Vagina (tissue), 2 donors: Measurements from ENCODE around the gene UPK3BL1.
"Not testable (repeated sequence)": the region's sequence is repeated elsewhere in the genome, so short reads cannot be mapped to it uniquely, and the experiment has no call there.

Experiments
- POLR2A ChIP-seq, 2 donors: fragments of 450-650 bp; IDR thresholded peaks; one replicate each; pipeline ENCODE4 v1.6.1; 2017; ENCODE audit warnings: antibody characterized with exemption in 2 of 2, mild to moderate bottlenecking in 2 of 2, moderate library complexity in 2 of 2
- POLR2AphosphoS5 ChIP-seq, 2 donors: sonication (generic); formaldehyde crosslinking; IDR thresholded peaks; one replicate each; pipeline ENCODE4 v1.9.0; 2017; ENCODE audit warnings: antibody characterized with exemption in 2 of 2, mild to moderate bottlenecking in 2 of 2, low read depth in 1 of 2; ENCODE audit not compliant: insufficient read depth in 1 of 2
- TF ChIP-seq, protein P1 (sequence below), 3 experiments: fragments of 450-650 bp in 2 of 3; fragments of 200-600 bp in 1 of 3; sonication (generic) in 1 of 3; IDR thresholded peaks; one replicate each; pipeline ENCODE4 v1.5.1; 2017 to 2019; ENCODE audit warnings: antibody characterized with exemption in 3 of 3, mild to moderate bottlenecking in 2 of 3, moderate library complexity in 2 of 3

DNA sequence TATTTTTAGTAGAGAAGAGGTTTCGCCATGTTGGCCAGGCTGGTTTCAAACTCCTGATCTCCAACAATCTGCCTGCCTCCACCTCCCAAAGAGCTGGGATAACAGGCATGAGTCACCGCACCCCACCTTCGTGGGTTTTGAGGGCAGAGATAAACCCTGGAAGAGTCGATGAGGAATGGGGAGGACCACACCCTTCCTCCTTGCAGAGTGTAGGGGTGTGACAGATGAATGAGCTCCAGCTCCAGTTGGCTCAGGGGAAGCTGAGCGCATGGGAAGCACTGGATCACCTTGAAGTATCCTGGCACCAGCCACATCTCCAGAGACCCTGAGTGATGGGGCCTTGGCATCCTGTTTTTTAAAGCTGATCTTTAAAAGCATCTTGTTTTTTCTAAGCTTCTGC is 40.0 kb upstream of the UPK3BL1 start:
- TF ChIP-seq POLR2A (IDR thresholded peaks at IDR 0.05); POLR2AphosphoS5 (IDR thresholded peaks at IDR 0.05; ENCODE audit: insufficient read depth in 1 of 2, low read depth in 1 of 2): not testable (repeated sequence)
- TF ChIP-seq, protein P1, sequence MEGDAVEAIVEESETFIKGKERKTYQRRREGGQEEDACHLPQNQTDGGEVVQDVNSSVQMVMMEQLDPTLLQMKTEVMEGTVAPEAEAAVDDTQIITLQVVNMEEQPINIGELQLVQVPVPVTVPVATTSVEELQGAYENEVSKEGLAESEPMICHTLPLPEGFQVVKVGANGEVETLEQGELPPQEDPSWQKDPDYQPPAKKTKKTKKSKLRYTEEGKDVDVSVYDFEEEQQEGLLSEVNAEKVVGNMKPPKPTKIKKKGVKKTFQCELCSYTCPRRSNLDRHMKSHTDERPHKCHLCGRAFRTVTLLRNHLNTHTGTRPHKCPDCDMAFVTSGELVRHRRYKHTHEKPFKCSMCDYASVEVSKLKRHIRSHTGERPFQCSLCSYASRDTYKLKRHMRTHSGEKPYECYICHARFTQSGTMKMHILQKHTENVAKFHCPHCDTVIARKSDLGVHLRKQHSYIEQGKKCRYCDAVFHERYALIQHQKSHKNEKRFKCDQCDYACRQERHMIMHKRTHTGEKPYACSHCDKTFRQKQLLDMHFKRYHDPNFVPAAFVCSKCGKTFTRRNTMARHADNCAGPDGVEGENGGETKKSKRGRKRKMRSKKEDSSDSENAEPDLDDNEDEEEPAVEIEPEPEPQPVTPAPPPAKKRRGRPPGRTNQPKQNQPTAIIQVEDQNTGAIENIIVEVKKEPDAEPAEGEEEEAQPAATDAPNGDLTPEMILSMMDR (IDR thresholded peaks at IDR 0.05), result not testable (repeated sequence)
